GM18868 (cell line): ENCODE measurements around the gene TIGD7.

ENCODE experiments used
- ATAC-seq: cut with Tn5 transposase; IDR thresholded peaks from one replicate; pipeline ENCODE4 v1.9.1; 2021; ENCODE audit warnings: mild to moderate bottlenecking, moderate library complexity; ENCODE audit not compliant: unreplicated experiment

TIGD7 gene, protein sequence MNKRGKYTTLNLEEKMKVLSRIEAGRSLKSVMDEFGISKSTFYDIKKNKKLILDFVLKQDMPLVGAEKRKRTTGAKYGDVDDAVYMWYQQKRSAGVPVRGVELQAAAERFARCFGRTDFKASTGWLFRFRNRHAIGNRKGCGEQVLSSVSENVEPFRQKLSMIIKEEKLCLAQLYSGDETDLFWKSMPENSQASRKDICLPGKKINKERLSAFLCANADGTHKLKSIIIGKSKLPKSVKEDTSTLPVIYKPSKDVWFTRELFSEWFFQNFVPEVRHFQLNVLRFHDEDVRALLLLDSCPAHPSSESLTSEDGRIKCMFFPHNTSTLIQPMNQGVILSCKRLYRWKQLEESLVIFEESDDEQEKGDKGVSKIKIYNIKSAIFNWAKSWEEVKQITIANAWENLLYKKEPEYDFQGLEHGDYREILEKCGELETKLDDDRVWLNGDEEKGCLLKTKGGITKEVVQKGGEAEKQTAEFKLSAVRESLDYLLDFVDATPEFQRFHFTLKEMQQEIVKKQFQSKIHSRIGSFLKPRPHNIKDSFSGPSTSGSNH

DNA sequence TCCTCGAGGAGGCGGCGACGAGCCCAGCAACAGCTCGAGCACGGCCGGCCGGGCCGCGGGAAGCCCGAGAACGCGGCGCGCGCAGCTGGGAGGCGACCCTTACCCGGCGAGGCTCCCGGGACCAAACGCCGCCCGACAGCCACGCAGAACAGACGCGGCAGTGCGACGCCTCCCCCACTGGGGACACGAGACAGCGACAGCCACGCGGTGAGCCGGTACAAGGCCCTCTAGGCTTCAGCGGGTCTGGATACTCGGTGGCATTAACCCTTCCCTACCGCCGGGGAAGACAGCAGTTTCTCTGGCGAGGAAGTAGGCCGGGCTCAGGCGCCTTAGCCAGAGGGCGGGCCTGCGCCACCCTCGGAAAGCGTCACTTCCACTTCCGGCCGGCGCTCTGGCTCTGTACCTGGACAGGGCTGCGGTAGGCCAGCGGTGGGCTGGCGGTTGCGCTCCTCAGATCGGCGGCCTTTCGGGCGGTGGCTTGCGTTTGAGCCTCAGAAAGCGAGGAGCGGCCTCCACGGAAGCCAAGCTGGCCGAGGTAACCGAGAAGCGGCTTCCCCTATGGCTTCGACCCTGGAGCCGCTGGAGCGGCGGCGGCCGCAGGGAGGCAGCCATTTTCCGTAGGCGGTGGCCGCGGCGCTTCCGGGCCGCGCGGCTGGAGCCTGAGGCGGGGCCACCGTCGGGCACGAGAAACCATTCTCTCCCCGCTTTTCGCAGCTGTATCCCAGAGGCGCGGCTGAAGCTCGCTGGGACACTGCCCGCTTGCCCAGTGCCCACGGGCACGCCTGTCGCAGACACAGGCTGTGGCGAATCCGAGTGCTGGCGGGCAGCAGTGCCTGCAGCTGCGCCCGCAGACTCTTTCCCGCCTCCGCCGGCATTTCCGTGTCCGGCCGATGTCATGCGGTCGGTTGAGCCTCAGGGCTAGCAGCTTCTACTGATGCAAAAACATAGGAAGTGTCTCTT, at the start of gene TIGD7, which contains the start of gene ZNF75A:
Gene TIGD7, minus strand, starts transcription at position 322 of the 960 bp plus-strand sequence. CDS start 4,816 bp downstream, outside the sequence.
Gene ZNF75A, plus strand, starts transcription at position 389 of the 960 bp plus-strand sequence. CDS start 2,932 bp downstream, outside the sequence.
- ATAC-seq = peak; percentile 97

DNA sequence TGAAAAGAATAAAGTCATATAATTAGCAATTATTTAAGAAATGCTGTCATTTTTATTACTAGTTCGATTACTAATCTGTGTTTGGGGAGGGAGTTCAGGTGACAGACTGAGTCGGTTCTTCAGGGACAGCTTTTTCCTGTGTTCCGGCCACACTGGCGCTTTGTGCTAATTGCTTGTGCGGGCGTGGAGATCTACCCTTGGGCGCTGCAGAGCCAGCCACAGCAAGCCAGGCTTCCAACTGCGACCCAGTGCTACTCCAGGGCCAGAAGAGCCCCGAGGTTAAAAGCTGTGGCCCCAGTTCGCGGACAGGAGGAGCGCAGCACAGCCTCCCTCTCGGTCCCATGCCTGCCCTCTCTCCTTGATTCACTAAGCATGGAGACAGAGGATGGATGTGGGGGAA, 43.9 kb upstream of the TIGD7 start:
- ATAC-seq = no peak

DNA sequence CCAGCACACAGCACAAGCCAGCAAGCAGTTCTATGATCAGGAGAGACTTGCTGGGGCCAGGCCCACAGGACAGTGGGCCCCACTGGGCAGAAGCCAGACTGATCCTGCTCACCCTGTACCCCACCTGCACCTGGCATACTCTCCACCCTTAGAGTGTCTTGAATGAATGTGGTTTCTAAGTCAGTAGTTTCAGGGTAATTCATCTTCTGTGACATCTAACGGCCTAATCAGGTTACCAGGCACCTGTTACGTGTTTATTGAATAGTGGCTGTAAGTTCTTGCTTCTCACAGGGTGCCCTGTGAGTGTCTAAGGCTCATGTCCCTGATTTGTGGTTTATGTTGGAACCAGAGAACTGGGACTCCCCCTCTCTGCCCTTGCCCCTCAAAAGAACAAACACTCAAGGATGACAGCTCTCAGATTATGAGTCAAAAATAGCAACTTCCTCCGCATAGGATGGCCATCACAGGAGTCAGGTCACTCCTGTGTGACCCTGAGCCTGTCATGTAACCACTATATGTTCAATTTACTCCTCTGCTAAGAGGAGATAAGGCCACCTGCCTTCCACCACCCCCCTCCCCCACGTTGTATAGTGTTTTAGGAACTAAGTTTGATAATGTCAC, 43.4 kb upstream of the TIGD7 start:
- ATAC-seq = no peak

DNA sequence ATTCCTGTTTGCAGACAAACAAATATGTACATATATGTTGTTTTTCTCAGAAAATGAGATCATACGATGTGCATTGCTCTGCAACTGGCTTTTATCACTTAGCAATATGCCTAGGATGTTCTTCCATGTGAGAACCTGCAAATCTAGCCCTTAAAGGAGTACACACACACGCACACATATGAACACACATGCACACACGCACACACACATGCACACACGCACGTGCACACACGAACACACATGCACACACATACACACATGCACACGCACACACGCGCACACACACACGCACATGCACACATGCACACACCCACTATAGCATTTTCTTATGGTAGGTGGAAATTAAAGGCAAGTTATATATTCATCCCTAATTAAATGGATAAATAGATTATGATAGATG, 42.4 kb upstream of the TIGD7 start:
- no peak for ATAC-seq

DNA sequence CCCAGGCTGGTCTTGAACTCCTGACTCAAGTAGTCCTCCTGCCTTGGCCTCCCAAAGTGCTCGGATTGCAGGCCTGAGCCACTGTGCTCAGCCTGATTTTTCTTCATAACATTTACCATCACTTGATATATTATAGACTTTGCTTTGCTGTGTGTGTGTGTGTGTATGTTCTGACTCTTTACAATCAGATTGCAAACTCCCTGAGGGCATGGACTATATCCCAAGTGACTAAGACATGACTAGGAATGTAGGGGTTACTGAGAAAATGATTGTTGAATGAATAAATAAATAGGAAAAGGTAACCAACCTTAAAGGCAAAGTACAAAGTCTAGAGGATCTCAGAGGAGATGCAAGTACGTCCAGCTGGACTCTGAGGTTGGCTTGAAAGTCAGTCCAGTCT, 40.8 kb upstream of the TIGD7 start:
- ATAC-seq = no peak

DNA sequence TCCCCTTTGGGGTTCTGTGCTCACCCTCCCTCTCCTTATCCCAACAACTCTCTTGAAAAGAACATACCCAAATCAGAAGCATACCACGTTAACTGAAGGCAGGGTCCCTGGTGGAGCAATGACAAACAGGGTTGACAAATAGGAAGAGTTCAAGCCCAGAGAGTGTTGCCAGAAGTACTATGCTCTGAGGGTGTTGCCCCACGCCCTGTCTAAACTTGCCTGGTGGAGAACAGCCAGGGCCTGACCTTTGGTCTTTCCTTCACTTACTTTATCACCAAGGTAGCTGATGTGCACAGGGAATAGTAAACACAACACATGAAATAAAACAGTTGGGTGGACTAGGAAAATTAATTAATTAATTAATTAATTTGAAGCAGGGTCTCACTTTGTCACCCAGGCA, 23.4 kb upstream of the TIGD7 start:
- ATAC-seq = no peak

DNA sequence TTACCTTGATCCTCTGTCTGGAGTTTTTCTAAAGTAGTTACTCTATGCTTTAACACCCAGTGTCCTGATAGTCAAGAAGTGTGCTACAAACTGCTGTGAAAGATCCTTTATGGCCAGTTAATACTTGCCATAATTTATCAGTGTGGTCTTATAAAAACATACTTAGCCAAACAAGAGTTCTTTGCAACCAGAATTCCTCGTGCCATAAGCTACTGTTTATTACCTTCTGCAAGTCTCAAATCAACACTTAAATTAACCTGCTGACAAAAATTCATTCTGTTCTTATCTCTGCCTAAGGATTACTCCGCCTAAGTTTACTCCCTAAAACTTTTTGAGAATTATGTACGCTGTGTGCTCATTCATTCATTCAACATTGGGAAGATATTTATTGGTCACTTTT, 22.9 kb upstream of the TIGD7 start:
- no peak for ATAC-seq

DNA sequence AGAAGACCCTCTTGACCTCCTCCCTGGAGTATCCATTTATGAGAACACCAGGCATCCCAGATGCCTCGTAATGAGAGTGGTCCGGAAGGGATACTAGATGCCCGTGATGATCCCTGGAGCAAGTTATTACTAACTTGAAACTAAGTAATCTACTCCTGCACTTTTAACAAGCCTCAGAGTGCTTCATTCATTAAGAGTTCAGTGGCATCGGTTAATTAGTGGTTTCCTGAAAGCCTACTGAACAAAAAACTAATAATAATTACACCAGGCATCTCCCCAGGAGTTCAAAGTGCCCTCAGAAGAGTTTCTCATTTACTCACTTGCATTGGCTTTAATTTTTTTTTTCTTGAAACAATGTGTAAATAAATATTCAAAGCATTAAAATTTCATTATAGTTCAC, 22.3 kb upstream of the TIGD7 start:
- no peak for ATAC-seq

DNA sequence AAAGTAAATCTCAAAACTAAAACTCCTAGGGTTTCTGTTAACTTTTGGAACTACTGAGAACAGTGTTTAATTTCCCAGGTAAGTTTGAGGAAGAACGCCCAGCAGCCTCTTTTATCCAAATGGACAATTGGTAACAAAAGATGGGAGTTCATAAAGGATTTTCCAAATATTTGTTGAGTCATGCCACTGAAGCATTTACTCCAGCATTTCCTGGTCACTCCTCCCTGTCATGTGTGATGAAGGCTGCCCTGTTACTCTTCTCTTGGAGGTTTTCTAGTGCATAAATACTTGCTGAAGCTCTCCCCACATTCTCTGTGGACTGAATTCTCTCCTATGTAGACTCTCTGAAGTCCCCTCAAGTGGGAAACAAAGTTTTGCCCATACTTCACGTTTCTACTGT, 16.6 kb upstream of the TIGD7 start:
- no peak for ATAC-seq

DNA sequence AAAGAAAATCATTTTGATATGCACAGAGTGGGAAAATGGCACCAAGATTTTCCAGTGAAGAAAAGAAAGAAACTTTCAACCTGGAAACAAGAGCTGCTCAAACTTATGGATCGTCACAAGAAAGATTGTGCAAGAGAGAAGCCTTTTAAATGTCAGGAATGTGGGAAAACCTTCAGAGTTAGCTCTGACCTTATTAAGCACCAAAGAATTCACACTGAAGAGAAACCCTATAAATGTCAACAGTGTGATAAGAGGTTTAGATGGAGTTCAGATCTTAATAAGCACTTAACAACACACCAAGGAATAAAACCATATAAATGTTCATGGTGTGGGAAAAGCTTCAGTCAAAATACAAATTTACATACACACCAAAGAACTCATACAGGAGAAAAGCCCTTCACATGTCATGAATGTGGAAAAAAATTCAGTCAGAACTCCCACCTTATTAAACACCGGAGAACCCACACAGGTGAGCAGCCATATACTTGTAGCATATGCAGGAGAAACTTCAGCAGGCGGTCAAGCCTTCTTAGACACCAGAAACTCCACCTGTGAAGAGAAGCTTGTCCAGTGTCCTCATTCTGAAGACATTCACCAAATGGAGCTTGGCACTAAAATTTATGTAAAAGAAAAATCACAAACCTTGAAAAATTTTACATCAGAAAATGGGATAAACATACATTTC, 12.2 kb upstream of the TIGD7 start:
- no peak for ATAC-seq

DNA sequence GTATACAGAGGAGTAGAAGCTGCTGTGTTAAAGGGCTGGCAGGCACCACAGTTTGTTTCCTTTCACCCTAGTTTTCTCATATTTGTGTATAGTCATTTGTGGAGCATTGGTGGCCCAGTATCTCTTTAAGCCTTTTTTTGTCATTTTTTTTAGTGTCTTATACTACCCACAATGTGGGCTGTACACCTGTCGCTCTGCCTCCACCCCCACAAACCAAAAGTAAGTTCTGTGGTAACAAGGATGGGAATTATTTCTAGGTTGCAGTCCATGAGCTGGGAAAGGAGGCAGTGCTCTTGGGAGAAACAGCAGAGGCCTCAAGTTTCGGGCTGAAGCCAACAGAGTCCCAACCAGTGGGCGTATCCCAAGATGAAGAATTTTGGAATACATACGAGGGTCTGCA, 6.3 kb upstream of the TIGD7 start:
- no peak for ATAC-seq

DNA sequence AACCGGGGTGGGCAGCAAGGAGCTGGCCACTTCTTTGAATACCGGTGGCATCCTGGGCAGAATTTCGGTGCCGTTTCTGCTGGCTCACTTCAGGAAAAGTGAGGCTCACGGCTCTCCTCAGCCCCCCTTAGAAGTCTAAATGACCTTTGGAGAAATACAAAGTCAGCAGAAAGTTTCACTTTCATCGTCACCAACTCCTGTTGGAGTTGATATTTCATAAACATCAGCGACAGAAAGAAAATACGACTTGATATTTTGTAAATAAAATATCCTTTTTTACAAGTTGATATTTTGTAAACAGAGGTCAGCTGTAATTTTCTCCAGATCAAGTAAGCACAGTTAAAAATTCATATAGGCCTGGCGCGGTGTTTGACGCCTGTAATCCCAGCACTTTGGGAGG, 848 bp upstream of the TIGD7 start:
- ATAC-seq = no peak

DNA sequence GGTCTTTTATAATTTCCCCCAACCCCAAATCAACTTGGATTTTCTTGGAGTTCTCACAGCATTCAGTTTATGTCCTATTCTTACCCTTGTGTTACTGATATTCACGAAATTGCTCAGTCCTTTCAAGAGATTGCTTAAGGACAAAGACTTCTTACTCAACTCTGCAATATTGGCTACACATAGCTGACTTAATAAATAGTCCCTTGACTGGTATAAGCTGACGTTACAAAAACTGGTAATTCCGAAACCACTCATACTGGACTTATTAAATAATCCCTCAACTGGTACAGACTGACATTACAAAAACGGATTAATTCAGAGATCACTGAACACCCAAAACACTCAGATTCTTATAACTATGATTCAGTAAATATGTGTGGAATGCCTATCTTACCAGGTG, 860 bp downstream of the TIGD7 start:
- ATAC-seq = no peak

DNA sequence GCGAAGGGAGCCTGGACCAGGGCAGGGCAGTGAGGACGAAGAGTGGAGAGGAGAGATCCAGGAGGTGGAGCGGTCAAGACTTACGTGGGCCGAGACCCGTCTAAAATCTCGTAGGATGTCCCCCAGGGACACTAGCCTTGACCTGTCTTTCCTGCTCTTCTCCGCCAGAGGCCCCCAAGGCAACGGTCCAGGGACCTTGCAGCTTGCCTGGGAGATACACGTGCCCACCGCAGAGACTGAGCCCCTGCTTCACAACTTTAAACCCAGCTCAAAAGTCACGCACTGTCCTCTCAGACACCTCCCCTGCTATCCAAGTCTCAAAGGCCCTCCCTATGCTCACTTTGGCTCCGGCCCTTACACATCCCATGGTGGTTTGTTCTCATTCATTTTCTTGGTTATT, 9.4 kb downstream of the TIGD7 start:
- no peak for ATAC-seq

DNA sequence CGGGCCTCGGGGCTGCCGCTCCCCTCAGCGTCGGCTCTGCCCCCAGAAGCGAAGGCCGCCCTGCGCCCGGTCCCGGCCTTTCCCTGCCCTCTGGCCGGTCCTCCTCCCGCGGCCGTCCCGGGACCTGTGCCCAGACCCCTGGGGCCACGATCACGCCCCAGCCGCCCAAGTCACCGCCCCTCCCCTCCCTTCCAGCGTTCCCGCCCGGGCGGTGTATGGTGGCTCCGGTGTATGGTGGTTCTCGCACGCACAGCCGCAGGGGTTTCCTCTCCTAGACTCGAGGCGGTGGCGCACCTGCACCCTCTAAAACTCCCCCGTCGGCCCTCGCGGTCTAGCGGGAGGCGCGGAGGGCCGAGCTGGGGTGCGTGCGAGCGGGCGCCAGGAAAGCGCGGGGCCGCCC, 10.0 kb downstream of the TIGD7 start:
- ATAC-seq = no peak

DNA sequence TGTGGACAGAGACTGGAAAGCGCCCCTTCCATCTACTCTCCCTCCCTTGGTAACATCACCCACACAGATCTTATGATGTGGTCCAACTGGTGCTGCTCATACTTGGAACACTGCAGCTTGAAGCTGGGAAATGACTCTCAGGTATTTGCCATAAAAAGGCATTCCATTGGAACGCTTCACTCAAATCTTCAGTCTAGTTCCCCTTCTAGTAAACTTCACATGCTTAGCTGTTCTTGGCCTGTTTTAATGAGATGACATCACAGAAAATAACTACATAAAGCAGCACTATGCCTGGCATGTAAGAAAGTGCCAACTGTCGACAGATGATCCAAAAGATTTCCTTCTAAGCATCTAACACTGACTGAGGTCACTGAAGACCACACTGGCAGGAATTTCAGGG, 12.6 kb downstream of the TIGD7 start:
- ATAC-seq = no peak

DNA sequence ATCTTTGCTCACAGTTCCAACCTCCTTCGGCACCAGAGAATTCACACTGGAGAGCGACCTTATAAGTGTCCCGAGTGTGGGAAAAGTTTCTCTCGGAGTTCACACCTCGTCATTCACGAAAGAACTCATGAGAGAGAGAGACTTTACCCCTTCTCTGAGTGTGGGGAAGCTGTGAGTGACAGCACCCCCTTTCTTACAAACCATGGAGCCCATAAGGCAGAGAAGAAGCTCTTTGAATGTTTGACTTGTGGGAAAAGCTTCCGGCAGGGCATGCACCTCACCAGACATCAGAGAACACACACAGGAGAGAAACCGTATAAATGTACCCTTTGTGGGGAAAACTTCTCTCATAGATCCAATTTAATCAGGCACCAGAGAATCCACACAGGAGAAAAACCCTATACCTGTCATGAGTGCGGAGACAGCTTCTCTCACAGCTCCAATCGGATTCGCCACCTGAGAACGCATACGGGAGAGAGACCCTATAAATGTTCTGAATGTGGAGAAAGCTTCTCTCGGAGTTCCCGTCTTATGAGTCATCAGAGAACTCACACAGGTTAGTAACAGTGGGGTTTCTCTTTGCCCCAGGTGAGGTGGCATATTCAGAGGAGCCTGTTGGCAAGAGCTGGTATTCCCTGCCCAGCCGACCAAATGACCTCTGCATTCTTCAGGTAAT, 15.1 kb downstream of the TIGD7 start:
- ATAC-seq = no peak

DNA sequence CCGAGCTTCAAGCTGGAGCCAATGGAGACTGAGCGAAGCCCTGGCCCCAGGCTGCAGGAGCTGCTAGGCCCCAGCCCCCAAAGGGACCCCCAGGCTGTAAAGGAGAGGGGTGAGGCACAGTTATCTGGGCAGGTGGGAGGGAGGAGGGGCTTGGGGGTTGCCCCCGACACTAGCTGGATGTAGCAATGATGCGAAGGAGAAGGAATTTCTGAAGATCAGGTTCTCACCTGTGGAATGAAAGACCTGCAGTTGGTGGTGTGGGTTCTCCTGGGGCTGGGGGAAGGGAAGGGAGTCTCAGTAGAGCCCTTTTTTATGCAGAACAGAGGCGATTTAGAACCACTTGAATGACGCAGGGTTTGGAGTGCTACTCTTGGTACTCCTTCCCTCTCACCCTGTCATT, 20.1 kb downstream of the TIGD7 start:
- ATAC-seq = no peak

DNA sequence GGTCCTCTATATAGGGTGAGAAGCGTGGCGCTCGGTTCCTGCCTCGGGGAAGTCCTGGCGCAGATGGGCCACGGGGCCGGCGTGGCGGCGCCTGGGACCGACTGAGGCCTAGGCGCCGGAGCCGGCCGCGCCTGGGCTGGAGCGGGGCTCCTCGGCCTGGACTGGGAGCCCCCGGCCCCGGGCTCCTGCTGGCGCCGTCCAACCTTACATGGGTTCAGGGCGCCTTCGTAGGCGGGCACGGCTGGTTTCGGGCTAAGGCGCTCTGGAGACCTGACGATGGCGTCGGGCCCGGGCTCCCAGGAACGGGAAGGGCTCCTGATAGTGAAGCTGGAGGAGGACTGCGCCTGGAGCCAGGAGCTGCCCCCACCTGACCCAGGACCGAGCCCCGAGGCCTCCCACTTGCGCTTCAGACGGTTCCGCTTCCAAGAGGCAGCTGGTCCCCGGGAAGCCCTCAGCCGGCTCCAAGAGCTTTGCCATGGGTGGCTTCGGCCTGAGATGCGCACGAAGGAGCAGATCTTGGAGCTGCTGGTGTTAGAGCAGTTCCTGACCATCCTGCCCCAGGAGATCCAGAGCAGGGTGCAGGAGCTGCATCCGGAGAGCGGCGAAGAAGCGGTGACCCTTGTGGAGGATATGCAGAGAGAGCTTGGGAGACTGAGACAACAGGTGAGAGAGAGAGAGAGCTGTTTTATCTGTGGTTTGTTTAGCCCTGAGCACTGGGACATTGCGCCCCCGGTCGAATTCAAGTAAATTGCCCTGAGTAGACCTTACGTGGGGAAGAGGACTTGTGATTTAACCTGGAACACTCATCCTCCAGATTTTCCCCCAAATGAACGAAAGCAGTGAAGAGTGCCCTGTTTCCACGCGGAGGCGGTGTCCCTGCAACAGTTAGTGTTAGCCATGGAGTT, 21.4 kb downstream of the TIGD7 start:
- no peak for ATAC-seq
